HUDEP-2 (cell line): ENCODE measurements around the gene NKX2-3.

Source experiments
- DNase-seq, 76 experiments: peaks; one replicate each; lab custom pipeline; 2025; ENCODE audit not compliant: unreplicated experiment in 76 of 76; lab: John Stamatoyannopoulos, UW

Gene NKX2-3

DNA sequence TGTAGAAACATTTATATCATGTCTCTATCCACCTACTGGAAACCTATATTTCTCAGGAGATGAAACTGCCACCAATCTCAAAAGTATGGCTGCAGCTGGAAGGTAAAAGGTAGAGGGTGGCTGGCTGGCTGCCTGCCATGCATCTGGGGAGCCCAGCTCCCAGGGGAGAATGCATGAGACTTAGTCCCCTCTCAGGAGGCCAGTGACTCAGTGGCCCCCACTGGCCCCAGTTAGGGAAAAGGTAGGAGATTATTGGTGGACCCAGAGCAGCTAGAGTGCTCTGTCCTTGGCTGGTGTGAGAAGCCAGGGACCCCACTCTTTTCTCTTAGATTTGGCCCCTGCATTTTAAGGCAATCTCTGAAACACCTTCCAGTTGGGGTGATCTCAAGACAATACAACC lies 6.8 kb upstream of the NKX2-3 start:
- no peak for DNase-seq

GRCh38 chr10:99526861-99527504 lies 5.8 kb upstream of the NKX2-3 start:
- no peak for DNase-seq

- DNase-seq: no peak
These were observed 4.9 kb upstream of the NKX2-3 start for GRCh38 chr10:99527526-99528493.

DNA sequence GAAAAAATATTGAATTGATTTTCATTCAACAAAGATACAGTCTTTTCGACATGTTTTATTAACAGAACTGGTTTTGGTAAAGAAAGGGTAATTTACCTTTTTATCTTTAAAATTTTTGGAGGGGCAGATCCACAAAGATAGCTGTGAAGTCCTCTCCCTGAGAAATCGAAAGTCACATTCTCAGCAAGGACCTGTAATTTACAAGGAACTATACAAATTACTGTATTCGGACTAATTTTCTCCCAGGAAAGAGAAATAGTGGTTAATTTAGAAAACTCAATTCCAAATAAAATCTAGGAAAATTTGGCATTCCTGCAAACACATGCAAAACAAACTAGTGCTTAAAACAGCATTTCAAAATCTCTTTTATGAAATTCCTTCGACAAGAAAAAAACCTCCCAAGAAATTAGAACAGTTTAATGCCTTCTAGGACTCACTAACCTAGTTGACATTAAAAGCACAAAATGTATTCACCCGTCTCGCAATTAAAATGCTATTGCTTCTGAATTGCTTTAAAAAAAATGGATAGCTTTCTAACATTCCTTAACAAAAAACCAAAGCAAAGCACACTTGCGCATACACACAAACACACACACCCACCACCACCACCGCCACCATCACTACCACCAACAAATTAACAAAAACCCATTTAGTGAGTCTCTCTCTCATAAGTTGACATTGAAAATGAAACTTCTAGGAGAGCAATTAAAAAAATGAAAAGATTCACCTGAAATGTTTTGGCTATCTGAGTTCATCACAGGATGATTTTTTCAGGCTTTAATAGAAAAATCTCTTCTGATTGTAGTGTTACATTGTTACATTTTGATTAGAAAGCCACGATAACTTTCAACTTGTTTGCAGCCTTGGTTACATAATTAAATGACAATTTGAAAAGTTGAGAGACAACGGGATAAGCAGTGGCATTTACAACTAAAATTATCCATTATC lies 4.0 kb upstream of the NKX2-3 start:
- DNase-seq: no peak

DNA sequence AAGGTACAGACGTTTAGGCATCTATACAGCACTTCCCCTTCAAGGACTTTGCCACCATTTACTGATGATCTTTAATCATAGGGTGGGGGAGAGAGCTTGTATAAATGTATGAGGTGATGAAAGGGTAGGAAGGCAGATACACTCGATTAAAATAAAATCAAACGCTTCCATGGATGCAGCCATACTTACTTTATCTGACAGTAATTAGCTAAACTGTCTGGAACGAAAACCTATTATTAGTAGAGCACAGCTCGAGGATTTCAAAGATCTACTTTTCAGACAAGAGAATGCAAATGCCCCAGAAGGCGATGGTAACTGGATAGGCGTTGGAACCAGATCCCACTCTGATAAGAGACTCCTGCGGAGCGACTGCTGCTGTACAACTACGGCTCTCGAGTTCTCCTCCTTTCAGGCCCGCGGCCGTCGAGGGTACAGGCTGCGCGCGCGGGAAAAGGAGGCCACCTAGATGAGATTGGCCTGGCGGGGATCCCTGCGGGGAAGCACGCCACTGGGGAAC lies 3.1 kb upstream of the NKX2-3 start:
- no peak for DNase-seq

DNA sequence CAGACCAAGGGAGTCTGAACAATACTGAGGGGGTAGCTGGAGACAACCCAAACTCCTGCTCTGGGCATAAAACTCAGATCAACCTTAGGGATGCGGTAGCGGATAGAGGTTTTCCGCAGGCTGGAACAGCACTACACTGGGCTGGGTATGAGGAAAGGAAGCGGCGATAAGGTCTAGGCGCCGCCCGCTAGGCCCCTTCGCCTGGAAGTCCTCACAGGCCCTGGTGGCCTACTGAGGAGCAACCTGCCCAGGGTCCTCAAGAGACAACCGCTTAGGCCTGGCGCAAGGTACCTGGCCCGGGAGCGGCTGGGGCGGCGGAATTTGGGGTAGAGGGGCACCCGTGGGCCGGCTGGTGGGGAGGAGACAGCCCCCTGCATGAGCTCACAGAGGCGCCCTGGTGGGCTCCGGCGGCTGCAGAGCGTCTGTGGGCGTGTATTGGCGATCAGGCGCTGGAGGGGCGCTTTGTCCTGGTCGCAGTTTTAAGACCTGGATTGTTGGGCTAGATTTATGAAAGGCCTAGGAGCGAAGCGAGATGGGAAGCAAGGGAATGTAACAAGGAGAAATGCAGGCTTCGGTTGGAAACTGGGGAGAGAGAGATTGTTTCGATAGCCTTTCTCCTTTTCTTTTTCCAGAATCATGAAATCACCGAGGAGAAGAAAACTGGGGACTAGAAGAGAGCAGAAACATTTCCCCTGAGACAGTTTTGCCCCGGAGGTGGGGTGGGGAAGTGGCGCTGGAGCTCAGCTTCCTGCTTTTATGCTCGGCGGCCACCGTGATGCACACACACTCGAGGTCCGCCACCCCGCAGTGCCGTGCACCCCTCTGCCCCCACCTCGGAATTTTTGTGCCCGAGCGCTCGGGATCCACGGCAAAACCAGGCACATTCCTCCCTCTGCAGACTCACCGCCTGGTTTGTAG lies 2.4 kb upstream of the NKX2-3 start:
- DNase-seq: no peak

GRCh38 chr10:99531026-99531695 lies 1.6 kb upstream of the NKX2-3 start:
- DNase-seq: no peak

DNA sequence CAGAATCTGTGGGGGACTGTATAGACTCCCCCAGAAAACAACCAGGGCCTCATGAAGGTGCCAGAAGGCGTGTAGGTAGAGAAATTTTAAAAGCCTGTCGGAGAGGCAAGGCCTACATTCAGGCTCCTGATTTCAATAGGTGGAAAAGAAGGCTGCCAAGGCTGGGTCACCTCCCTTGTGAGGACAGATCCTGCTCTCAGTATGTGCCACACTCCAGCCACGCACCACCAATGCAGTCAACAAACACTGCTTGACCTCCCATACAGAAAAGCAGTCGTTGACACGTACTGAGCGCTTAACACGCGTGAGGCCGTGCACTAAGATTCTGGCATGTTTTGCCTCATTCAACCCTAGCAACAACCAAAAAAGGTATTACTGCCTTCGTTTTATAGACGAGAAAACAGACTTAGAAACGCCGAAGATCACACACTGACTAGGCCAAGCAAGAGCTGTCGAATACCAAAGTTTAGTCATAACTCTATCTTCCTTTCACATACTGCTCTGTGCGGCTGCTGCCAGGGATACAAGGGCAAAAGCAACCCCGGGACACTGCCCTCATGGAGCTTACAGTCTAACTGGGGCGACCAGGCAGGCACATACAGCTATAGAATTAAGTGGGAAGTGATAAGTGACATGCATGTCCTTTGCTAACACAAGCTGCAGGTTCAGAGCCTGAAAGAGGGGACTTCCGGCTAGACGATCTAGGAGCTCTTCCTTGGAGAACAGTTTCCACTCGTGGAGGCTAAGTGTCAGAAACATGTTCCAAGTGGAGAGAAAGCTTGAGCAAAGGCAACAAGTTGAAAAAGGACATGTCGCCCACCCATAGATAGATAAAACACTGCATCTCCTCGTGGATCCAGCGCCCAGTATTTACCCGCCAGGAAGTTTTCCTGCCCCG lies 797 bp upstream of the NKX2-3 start:
- DNase-seq: no peak

- DNase-seq: no peak
These were observed 1.0 kb downstream of the NKX2-3 start for GRCh38 chr10:99533496-99534449.

DNA sequence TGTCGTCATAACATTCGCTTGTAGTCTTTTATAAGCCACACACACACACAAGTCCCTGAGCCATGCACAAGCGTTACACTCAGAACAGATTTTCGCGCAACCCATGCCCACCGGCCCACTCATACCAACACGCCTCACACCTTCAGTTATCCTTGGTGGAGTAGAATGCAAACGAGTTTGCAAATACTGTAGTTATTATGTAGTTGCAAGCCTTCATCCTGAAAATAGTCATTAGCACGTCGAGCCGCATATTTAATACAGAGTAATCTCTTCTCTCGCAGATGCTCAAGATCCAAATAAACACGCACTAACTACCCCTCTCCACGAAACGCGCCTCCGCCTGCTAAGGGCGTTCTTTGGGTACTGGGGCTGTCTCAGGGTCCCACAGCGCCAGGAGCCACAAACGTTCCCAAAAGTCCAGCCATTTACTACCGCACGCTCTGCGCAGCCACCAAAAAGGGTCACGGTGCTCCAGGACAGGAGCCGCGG lies 1.8 kb downstream of the NKX2-3 start:
- no peak for DNase-seq

DNA sequence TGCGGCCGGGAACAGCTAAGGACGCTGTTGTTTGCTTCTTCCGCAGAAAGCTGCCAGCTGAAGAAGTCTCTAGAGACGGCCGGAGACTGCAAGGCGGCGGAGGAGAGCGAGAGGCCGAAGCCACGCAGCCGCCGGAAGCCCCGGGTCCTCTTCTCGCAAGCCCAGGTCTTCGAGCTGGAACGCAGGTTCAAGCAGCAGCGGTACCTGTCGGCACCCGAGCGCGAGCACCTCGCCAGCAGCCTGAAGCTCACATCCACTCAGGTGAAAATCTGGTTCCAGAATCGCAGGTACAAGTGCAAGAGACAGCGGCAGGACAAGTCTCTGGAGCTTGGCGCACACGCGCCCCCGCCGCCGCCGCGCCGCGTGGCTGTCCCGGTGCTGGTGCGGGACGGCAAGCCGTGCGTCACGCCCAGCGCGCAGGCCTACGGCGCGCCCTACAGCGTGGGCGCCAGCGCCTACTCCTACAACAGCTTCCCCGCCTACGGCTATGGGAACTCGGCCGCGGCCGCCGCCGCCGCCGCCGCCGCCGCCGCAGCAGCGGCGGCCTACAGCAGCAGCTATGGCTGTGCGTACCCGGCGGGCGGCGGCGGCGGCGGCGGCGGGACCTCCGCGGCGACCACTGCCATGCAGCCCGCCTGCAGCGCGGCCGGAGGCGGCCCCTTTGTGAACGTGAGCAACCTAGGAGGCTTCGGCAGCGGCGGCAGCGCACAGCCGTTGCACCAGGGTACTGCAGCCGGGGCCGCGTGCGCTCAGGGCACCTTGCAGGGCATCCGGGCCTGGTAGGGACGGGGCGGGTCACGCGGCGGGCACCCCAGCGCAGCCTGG lies 2.4 kb downstream of the NKX2-3 start:
- DNase-seq: peak in 2 of 76 experiments; percentile 13 to 15

DNA sequence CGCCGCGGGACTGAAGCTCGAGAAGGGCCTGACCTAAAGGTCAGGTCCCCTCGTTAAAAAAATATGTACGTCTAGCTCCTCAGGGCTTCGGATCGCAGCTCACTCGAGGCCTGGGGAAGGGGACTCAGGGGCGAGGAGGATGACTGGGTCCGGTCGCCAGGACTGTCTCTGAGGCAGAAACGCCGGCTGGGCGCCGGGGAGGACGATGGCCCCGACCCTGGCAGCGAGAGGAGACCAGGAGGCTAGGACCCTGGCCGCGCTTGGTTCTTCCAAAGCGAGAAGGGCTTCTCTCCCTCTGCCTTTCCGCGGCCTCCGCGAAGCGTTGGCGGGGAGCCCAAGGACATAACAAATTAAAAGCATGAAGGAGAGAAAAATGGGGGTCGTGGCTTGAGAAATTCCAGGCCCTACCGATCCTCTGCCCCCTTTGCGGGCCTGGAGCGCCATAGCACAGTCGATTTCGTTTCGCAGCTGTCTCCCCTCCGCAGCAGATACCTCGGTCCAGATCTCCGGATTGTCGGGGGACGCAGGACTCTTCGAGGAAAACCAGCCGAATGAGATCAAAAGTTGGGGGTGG lies 3.1 kb downstream of the NKX2-3 start:
- no peak for DNase-seq

DNA sequence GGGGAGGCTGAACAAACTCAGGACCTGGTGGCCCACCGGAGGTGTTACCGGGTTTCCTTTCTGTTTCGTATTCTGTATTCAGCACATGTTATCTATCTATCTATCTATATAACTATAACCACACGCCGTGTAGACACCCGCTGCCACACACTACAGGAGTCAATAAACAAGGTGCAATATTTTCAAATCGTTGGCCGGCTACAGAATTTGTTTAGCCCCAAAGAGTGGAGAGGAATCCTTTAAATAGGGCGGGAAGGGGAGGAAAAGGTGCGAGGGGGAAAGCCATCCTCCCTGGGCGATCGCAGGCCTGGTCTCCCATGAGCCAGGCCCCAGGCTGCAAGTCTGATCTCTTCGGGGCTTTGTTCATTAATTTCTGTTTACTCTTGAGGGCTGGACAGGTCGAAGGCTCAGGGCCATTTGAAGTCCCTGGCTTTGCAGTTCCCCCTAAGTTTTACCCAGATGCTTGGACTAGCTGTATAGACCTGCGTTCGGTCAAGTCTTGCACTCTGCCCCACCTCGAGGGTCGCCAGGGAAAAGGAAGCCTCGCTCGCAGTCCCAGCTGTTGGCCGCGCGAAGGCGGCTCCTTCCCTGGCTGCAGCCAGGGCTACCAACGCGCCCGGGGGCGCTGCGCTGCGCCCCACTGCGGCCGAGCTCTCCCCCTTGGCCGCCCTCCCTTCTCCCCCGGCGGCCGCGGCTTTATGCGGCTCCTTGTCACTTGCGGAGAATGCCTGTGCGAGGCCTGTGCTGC lies 3.8 kb downstream of the NKX2-3 start:
- DNase-seq: no peak

DNA sequence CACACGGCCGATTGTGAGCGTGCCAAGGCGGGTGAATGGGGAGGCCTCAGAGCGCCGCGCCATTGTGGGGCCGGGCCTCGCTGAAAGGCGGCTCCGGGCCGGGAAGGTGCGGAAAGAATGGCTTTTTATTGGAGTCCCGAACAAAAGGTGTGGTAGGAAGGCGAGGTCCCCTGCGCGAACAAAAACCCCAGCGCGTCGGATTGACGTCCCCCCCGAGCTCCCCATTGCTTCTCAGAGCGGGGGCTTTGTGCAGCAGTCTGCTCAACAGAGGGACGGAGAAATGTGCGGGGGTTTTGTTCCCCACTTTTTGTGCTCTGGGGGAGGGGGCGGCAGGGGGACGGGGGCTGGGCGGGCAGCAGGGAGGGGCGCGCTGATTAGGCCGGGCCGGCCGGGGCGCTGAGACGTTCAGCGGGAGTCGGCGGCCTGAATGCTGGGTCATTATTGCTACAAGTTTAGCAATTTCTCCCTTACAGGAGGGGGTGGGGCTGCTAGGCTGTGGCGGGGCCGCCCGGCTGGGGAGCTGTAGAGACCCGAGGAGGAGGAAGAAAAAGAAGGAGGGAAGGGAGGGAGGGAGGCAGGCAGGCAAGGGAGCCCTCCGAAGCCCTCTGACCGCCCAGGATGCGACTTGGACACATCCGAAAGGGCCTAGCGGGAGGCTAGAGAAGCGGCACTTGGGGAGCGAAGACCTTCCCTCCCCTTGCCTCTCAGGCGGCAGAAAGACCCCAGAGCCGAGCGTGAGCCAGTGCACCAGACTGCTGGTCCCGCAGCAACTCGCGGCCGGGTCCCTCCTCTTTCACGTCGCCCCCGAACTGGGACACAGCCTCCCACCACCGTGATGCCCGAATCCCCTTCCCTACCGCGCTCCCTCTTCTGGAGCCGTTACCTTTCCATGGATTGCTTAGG lies 4.6 kb downstream of the NKX2-3 start:
- DNase-seq: no peak
